PFSK-1 (cell line): ENCODE results near the gene KCNQ2.

Source experiments
- FOXP2 ChIP-seq: optimal IDR thresholded peaks from 2 replicates; pipeline ENCODE3; 2011; ENCODE audit warnings: borderline replicate concordance, control low read depth, inconsistent platforms; ENCODE audit not compliant: insufficient read depth; ENCODE audit errors: extremely low read length, extremely low read depth
- POLR2AphosphoS5 ChIP-seq: IDR thresholded peaks from 2 replicates; pipeline ENCODE4 v1.6.1; 2012; ENCODE audit warnings: low read depth, mild to moderate bottlenecking, control low read depth, low read length, moderate library complexity
- REST ChIP-seq, 2 experiments: IDR thresholded peaks; 2 replicates each; pipeline versions ENCODE4 v1.6.1 to v1.8.0; 2011 to 2012; ENCODE audit warnings: low read depth in 2 of 2, low read length in 2 of 2, control low read depth in 1 of 2, inconsistent platforms in 1 of 2, mild to moderate bottlenecking in 1 of 2, moderate library complexity in 1 of 2; ENCODE audit not compliant: insufficient read depth in 1 of 2
- TAF1 ChIP-seq: IDR thresholded peaks from 2 replicates; pipeline ENCODE4 v1.6.1; 2012; ENCODE audit warnings: low read length, control low read depth, borderline replicate concordance; ENCODE audit not compliant: insufficient read depth

- TF ChIP-seq POLR2AphosphoS5 (no peak), REST (IDR thresholded peaks at IDR 0.05; ENCODE audit: insufficient read depth in 1 of 2, low read depth in 2 of 2, low read length in 2 of 2) (no peak), TAF1 (no peak), FOXP2 (no peak)
Observed at GRCh38 chr20:63404129-63405085, 68.0 kb downstream of the KCNQ2 start.
